Measurements from ENCODE around the gene CADPS2. TPM values are rescaled to one million over a fixed set of nuclear protein-coding genes. Genes with fewer than 3 reads are reported as not detected.

The CADPS2 gene
- total RNA-seq, 2 experiments from 2014 or later = not detected

GRCh38 chr7:122595885-122596284, 290.4 kb downstream of the CADPS2 start:
- no peaks in the 10 kb centered on the region for H3K9me2 ChIP-seq (ENCODE audit: insufficient read depth, low read length)
- TF ChIP-seq, protein P1, sequence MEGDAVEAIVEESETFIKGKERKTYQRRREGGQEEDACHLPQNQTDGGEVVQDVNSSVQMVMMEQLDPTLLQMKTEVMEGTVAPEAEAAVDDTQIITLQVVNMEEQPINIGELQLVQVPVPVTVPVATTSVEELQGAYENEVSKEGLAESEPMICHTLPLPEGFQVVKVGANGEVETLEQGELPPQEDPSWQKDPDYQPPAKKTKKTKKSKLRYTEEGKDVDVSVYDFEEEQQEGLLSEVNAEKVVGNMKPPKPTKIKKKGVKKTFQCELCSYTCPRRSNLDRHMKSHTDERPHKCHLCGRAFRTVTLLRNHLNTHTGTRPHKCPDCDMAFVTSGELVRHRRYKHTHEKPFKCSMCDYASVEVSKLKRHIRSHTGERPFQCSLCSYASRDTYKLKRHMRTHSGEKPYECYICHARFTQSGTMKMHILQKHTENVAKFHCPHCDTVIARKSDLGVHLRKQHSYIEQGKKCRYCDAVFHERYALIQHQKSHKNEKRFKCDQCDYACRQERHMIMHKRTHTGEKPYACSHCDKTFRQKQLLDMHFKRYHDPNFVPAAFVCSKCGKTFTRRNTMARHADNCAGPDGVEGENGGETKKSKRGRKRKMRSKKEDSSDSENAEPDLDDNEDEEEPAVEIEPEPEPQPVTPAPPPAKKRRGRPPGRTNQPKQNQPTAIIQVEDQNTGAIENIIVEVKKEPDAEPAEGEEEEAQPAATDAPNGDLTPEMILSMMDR (conservative IDR thresholded peaks at IDR 0.05; ENCODE audit: low read length) = no peak
- no peak for TF ChIP-seq EZH2phosphoT487 (IDR thresholded peaks at IDR 0.05; ENCODE audit: borderline replicate concordance, low read depth, low read length)
- no peak overlapping the region for H3K4me2 ChIP-seq (ENCODE audit: low read length)
- no peaks in the 10 kb centered on the region for H3K36me3 ChIP-seq (ENCODE audit: insufficient read depth, low read length)
- BruUV-seq (replicated peaks) = no TSS peak
- H2AFZ ChIP-seq (ENCODE audit: low read length) = no peak overlapping the region
- DNase-seq (ENCODE audit: low spot score) = no peak
- H4K20me1 ChIP-seq (ENCODE audit: insufficient read depth, low read length) = no peaks in the 10 kb centered on the region
- CTCF ChIA-PET (ENCODE audit: unreplicated experiment) = no interaction called here
- POLR2A ChIA-PET = interaction anchor here (0.5 kb wide), 1 partner anchor 124 kb away, joined by 3 read pairs; no protein-coding TSS in a partner anchor
- H3K9me3 ChIP-seq (ENCODE audit: low read length) = no peaks in the 10 kb centered on the region
- H3K4me1 ChIP-seq (ENCODE audit: insufficient read depth, low read length, poor library complexity, severe bottlenecking) = no peaks in the 10 kb centered on the region
- intact Hi-C loops (cut with micrococcal nuclease; ENCODE audit: unreplicated experiment) = no loop called here
- no peak overlapping the region for H3K4me3 ChIP-seq (ENCODE audit: low read depth, low read length, poor library complexity, severe bottlenecking)
- H3K79me2 ChIP-seq (ENCODE audit: insufficient read depth, low read depth, low read length) = no peaks in the 10 kb centered on the region
- H3K27ac ChIP-seq (ENCODE audit: low read depth, low read length, poor library complexity, severe bottlenecking) = no peak overlapping the region

DNA sequence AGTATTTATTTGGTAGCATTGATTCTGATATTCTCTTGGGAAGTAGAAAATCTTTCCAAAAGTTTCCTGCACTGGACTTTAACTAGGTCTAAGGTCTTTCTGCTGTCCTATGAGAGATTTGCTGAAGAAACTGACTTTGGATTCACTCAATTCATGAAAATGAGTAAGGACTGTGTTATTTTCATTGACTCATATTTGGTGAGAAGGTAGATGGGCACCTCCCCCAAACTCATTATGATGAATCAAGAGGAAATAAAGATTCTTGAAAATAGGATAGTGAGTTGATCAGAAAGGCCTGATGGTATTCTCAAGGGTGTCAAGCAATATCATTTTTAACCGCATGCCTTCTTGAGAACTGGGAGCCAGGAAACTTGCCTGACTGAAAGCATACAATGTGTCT, 297.6 kb downstream of the CADPS2 start:
- no peaks in the 10 kb centered on the region for H3K9me3 ChIP-seq (ENCODE audit: low read length)
- no peak overlapping the region for H3K27ac ChIP-seq (ENCODE audit: low read depth, low read length, poor library complexity, severe bottlenecking)
- H3K4me3 ChIP-seq (ENCODE audit: low read depth, low read length, poor library complexity, severe bottlenecking) = no peak overlapping the region
- intact Hi-C loops (cut with micrococcal nuclease; ENCODE audit: unreplicated experiment) = no loop called here
- H3K4me1 ChIP-seq (ENCODE audit: insufficient read depth, low read length, poor library complexity, severe bottlenecking) = no peaks in the 10 kb centered on the region
- no peak for DNase-seq (ENCODE audit: low spot score)
- no TSS peak for BruUV-seq (replicated peaks)
- POLR2A ChIA-PET = no interaction called here
- TF ChIP-seq, protein P1 (conservative IDR thresholded peaks at IDR 0.05; ENCODE audit: low read length) = no peak
- no peak for TF ChIP-seq EZH2phosphoT487 (IDR thresholded peaks at IDR 0.05; ENCODE audit: borderline replicate concordance, low read depth, low read length)
- no peak overlapping the region for H2AFZ ChIP-seq (ENCODE audit: low read length)
- no peaks in the 10 kb centered on the region; the same call in 1 of the 2 replicates for H4K20me1 ChIP-seq (ENCODE audit: insufficient read depth, low read length)
- no peak overlapping the region for H3K4me2 ChIP-seq (ENCODE audit: low read length)
- no peaks in the 10 kb centered on the region for H3K9me2 ChIP-seq (ENCODE audit: insufficient read depth, low read length)
- CTCF ChIA-PET (ENCODE audit: unreplicated experiment) = no interaction called here
- no peaks in the 10 kb centered on the region for H3K79me2 ChIP-seq (ENCODE audit: insufficient read depth, low read depth, low read length)
- H3K36me3 ChIP-seq (ENCODE audit: insufficient read depth, low read length) = no peaks in the 10 kb centered on the region

DNA sequence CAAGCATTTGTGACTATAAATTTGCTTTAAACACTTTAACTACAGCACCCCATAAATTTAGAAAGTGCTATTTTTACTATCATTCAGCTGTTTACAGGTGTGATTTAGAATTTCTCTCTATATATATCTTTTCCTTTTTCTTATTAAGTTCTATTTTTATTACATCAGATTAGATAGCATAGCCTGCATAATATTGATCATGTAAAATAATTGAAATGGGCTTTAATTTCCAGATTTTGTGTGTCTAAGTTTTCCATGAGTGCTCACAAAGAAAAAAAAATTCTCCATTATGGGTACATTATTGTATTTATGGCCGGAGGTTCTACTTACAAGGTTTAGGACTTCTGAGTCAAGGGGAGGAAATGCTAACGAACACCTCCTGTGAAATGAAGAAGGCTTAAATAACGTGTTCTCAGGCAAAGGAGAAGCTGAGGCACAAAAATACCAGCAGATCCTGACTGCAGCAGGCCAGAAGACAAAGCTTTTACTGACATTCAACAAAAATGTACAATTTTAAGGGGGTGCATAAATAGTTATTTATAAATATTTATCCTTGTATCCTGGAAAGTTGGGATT, 301.5 kb downstream of the CADPS2 start:
- no peak overlapping the region for H3K4me3 ChIP-seq (ENCODE audit: low read depth, low read length, poor library complexity, severe bottlenecking)
- H3K36me3 ChIP-seq (ENCODE audit: insufficient read depth, low read length) = no peaks in the 10 kb centered on the region
- no peaks in the 10 kb centered on the region for H3K4me1 ChIP-seq (ENCODE audit: insufficient read depth, low read length, poor library complexity, severe bottlenecking)
- no peak for DNase-seq (ENCODE audit: low spot score)
- no peak for TF ChIP-seq EZH2phosphoT487 (IDR thresholded peaks at IDR 0.05; ENCODE audit: borderline replicate concordance, low read depth, low read length)
- TF ChIP-seq, protein P1 (conservative IDR thresholded peaks at IDR 0.05; ENCODE audit: low read length) = no peak
- intact Hi-C loops (cut with micrococcal nuclease; ENCODE audit: unreplicated experiment) = no loop called here
- BruUV-seq (replicated peaks) = no TSS peak
- no peaks in the 10 kb centered on the region for H3K79me2 ChIP-seq (ENCODE audit: insufficient read depth, low read depth, low read length)
- CTCF ChIA-PET (ENCODE audit: unreplicated experiment) = no interaction called here
- H3K9me2 ChIP-seq (ENCODE audit: insufficient read depth, low read length) = no peaks in the 10 kb centered on the region
- H3K9me3 ChIP-seq (ENCODE audit: low read length) = no peaks in the 10 kb centered on the region
- POLR2A ChIA-PET = interaction anchor here (0.6 kb wide), 1 partner anchor 217 kb away, joined by 4 read pairs; no protein-coding TSS in a partner anchor
- no peak overlapping the region for H3K4me2 ChIP-seq (ENCODE audit: low read length)
- no peaks in the 10 kb centered on the region; the same call in 1 of the 2 replicates for H4K20me1 ChIP-seq (ENCODE audit: insufficient read depth, low read length)
- H2AFZ ChIP-seq (ENCODE audit: low read length) = no peak overlapping the region
- H3K27ac ChIP-seq (ENCODE audit: low read depth, low read length, poor library complexity, severe bottlenecking) = no peak overlapping the region
